Measurements from ENCODE around the gene PLA2G3.
"Not testable (repeated sequence)": the region's sequence is repeated elsewhere in the genome, so short reads cannot be mapped to it uniquely, and the experiment has no call there.

Gene PLA2G3

DNA sequence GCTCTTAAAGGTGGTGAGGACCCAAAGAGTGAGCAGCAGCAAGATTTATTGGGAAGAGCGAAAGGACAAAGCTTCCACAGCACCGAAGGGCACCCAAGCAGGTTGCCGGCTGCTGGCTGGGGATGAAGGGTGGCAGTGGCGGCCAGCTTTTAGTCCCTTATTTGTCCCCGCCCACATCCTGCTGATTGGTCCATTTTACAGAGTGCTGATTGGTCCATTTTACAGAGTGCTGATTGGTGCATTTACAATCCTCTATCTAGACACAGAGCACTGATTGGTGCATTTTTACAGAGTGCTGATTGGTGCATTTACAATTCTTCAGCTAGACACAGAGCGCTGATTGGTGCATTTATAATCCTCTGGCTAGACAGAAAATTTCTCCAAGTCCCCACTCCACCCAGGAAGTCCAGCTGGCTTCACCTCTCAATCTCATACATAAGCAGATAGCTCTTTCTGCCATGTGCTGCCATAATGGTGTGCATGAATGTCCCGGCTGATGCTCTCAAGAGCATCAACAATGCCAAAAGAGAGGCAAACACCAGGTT lies 27.7 kb downstream of the PLA2G3 start:
- DNase-seq (ENCODE audit: low read depth, low spot score); H3K36me3 ChIP-seq (ENCODE audit: control insufficient read depth, insufficient read depth, low read length); H3K4me1 ChIP-seq (ENCODE audit: control insufficient read depth, insufficient read depth, low read length); H3K4me3 ChIP-seq (ENCODE audit: low read length); H3K9me3 ChIP-seq (ENCODE audit: control insufficient read depth, insufficient read depth, low read length); H3K27ac ChIP-seq (ENCODE audit: low read length); H3K27me3 ChIP-seq (ENCODE audit: control insufficient read depth, insufficient read depth, low read length): not testable (repeated sequence)
- WGBS (ENCODE audit: insufficient coverage, insufficient read length) = no CpG with 5 or more reads among the region's 7 CpGs

DNA sequence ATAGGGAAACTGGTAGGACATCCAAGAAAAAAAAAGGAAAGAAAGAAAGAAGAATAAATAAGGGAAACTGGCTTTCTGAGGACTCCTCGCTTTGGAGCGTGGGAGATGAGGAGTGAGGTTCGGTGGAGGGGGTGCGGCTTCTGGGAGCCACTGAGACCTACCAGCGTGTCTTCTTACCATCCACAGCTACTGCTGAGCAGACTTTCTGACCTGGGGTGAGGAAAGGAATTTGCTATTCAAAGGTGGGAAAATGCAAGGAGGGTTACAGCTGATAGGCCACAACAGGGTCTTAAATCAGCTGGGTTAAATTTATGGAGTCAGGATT lies 32.5 kb downstream of the PLA2G3 start:
- no peaks in the 10 kb centered on the region for H3K9me3 ChIP-seq (ENCODE audit: control insufficient read depth, insufficient read depth, low read length)
- no peak overlapping the region for H3K27ac ChIP-seq (ENCODE audit: low read length)
- 0 out of 2 replicates have a peak, but pooled peaks cover 4% of the 10 kb centered on the region for H3K4me1 ChIP-seq (ENCODE audit: control insufficient read depth, insufficient read depth, low read length)
- peak overlapping the region; percentile 43; the same call in 1 of the 2 replicates for H3K4me3 ChIP-seq (ENCODE audit: low read length)
- H3K27me3 ChIP-seq (ENCODE audit: control insufficient read depth, insufficient read depth, low read length) = peaks cover 10% of the 10 kb centered on the region; the same call in 1 of the 2 replicates
- DNase-seq (ENCODE audit: low read depth, low spot score) = no peak
- no peaks in the 10 kb centered on the region for H3K36me3 ChIP-seq (ENCODE audit: control insufficient read depth, insufficient read depth, low read length)
- no CpG with 5 or more reads among the region's 5 CpGs for WGBS (ENCODE audit: insufficient coverage, insufficient read length)

- Histone ChIP-seq H3K36me3 (ENCODE audit: control insufficient read depth, insufficient read depth, low read length) (no peaks in the 10 kb centered on the region), H3K4me1 (ENCODE audit: control insufficient read depth, insufficient read depth, low read length) (0 out of 2 replicates have a peak, but pooled peaks cover 4% of the 10 kb centered on the region), H3K9me3 (ENCODE audit: control insufficient read depth, insufficient read depth, low read length) (no peaks in the 10 kb centered on the region), H3K27me3 (ENCODE audit: control insufficient read depth, insufficient read depth, low read length) (peaks cover 10% of the 10 kb centered on the region; the same call in 1 of the 2 replicates), H3K27ac (ENCODE audit: low read length) (no peak within 1 kb of the TSS), H3K4me3 (ENCODE audit: low read length) (peak within 1 kb of the TSS; percentile 68)
- no CpG with 5 or more reads among the region's 67 CpGs for WGBS (ENCODE audit: insufficient coverage, insufficient read length)
- no peak for DNase-seq (ENCODE audit: low read depth, low spot score)
Measured at GRCh38 chr22:31107178-31107893, 33.0 kb downstream of the PLA2G3 start, which contains the start of gene SELENOM. TSS of gene SELENOM (minus strand) at chr22:31107568. CDS start at chr22:31107505, 63 bp downstream.

GRCh38 chr22:31106731-31107177 lies 33.6 kb downstream of the PLA2G3 start:
- H3K36me3 ChIP-seq (ENCODE audit: control insufficient read depth, insufficient read depth, low read length) = no peaks in the 10 kb centered on the region
- H3K27me3 ChIP-seq (ENCODE audit: control insufficient read depth, insufficient read depth, low read length) = peaks cover 10% of the 10 kb centered on the region; the same call in 1 of the 2 replicates
- H3K27ac ChIP-seq (ENCODE audit: low read length) = no peak overlapping the region
- no peak for DNase-seq (ENCODE audit: low read depth, low spot score)
- H3K9me3 ChIP-seq (ENCODE audit: control insufficient read depth, insufficient read depth, low read length) = no peaks in the 10 kb centered on the region
- WGBS (ENCODE audit: insufficient coverage, insufficient read length) = no CpG with 5 or more reads among the region's 14 CpGs
- peak overlapping the region; percentile 68 for H3K4me3 ChIP-seq (ENCODE audit: low read length)
- 0 out of 2 replicates have a peak, but pooled peaks cover 4% of the 10 kb centered on the region for H3K4me1 ChIP-seq (ENCODE audit: control insufficient read depth, insufficient read depth, low read length)

GRCh38 chr22:31106001-31106571 lies 34.2 kb downstream of the PLA2G3 start:
- H3K27me3 ChIP-seq (ENCODE audit: control insufficient read depth, insufficient read depth, low read length) = peaks cover 10% of the 10 kb centered on the region; the same call in 1 of the 2 replicates
- no peak overlapping the region for H3K4me3 ChIP-seq (ENCODE audit: low read length)
- no CpG with 5 or more reads among the region's 4 CpGs for WGBS (ENCODE audit: insufficient coverage, insufficient read length)
- no peak for DNase-seq (ENCODE audit: low read depth, low spot score)
- H3K36me3 ChIP-seq (ENCODE audit: control insufficient read depth, insufficient read depth, low read length) = no peaks in the 10 kb centered on the region
- H3K27ac ChIP-seq (ENCODE audit: low read length) = no peak overlapping the region
- no peaks in the 10 kb centered on the region for H3K9me3 ChIP-seq (ENCODE audit: control insufficient read depth, insufficient read depth, low read length)
- H3K4me1 ChIP-seq (ENCODE audit: control insufficient read depth, insufficient read depth, low read length) = 0 out of 2 replicates have a peak, but pooled peaks cover 4% of the 10 kb centered on the region

DNA sequence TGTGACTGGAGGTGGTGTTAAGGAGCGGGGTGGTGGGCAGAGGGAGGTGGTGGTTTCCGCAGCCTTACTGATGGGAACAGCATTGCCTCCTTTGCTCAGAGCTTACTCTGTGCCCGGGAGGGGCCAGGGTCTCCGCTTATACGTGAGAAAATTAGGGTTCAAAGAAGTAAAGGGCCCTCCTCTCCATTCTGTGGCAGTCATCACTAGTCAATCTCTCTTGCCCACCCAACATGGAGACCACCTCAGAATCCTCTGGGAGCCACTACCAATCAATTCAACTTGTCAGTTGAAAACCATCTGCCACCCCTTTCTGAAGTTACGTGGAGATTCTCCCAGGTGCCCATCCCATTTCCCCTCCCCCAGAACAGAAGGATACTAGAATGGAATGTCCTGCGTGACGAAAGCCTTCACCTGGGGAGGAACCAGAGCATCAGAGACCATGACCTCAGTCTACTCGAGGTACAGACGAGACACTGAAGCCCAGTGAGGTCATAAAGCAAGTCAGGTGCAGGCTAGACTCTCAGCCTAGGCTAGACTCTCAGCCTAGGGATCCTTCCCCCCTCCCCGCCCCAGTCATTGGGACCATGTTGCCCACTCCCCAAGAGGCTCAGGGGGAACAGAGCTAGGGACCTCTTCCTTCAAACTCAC lies 34.9 kb downstream of the PLA2G3 start:
- H3K9me3 ChIP-seq (ENCODE audit: control insufficient read depth, insufficient read depth, low read length) = no peaks in the 10 kb centered on the region
- H3K4me3 ChIP-seq (ENCODE audit: low read length) = no peak overlapping the region
- peaks cover 10% of the 10 kb centered on the region; the same call in 1 of the 2 replicates for H3K27me3 ChIP-seq (ENCODE audit: control insufficient read depth, insufficient read depth, low read length)
- no peak for DNase-seq (ENCODE audit: low read depth, low spot score)
- H3K27ac ChIP-seq (ENCODE audit: low read length) = no peak overlapping the region
- no CpG with 5 or more reads among the region's 11 CpGs for WGBS (ENCODE audit: insufficient coverage, insufficient read length)
- no peaks in the 10 kb centered on the region for H3K36me3 ChIP-seq (ENCODE audit: control insufficient read depth, insufficient read depth, low read length)
- 0 out of 2 replicates have a peak, but pooled peaks cover 4% of the 10 kb centered on the region for H3K4me1 ChIP-seq (ENCODE audit: control insufficient read depth, insufficient read depth, low read length)

DNA sequence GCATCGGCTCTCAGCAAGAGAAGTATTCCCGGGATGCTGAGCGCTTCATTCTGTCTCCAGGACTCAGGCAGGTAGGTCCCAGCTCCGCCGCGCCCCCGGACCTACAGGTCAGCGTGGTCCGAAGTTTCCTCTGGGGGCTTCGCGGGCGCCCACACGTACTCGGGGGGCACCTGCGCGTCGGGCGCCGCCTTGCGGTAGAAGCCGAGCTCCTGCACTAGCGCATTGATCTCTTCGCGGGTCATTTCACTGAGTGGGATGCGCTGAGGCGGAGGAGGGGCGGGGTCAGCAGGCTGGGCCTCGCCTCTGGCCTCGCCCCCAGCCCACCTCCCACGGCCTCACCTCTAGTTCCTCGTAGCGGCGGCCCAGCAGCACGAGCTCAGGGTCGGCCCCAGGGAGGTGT lies 35.4 kb downstream of the PLA2G3 start:
- H3K4me1 ChIP-seq (ENCODE audit: control insufficient read depth, insufficient read depth, low read length) = 0 out of 2 replicates have a peak, but pooled peaks cover 4% of the 10 kb centered on the region
- no CpG with 5 or more reads among the region's 35 CpGs for WGBS (ENCODE audit: insufficient coverage, insufficient read length)
- DNase-seq (ENCODE audit: low read depth, low spot score) = no peak
- no peak overlapping the region for H3K27ac ChIP-seq (ENCODE audit: low read length)
- no peaks in the 10 kb centered on the region for H3K36me3 ChIP-seq (ENCODE audit: control insufficient read depth, insufficient read depth, low read length)
- no peak overlapping the region for H3K4me3 ChIP-seq (ENCODE audit: low read length)
- H3K9me3 ChIP-seq (ENCODE audit: control insufficient read depth, insufficient read depth, low read length) = no peaks in the 10 kb centered on the region
- H3K27me3 ChIP-seq (ENCODE audit: control insufficient read depth, insufficient read depth, low read length) = peaks cover 10% of the 10 kb centered on the region; the same call in 1 of the 2 replicates

GRCh38 chr22:31103899-31104694 lies 36.2 kb downstream of the PLA2G3 start:
- no peak for DNase-seq (ENCODE audit: low read depth, low spot score)

GRCh38 chr22:31103111-31103510 lies 37.2 kb downstream of the PLA2G3 start:
- H3K36me3 ChIP-seq (ENCODE audit: control insufficient read depth, insufficient read depth, low read length) = no peaks in the 10 kb centered on the region
- no peak overlapping the region for H3K4me3 ChIP-seq (ENCODE audit: low read length)
- H3K9me3 ChIP-seq (ENCODE audit: control insufficient read depth, insufficient read depth, low read length) = no peaks in the 10 kb centered on the region
- H3K4me1 ChIP-seq (ENCODE audit: control insufficient read depth, insufficient read depth, low read length) = peaks cover 7% of the 10 kb centered on the region
- peaks cover 10% of the 10 kb centered on the region; the same call in 1 of the 2 replicates for H3K27me3 ChIP-seq (ENCODE audit: control insufficient read depth, insufficient read depth, low read length)
- no peak overlapping the region for H3K27ac ChIP-seq (ENCODE audit: low read length)
- DNase-seq (ENCODE audit: low read depth, low spot score) = no peak
- WGBS (ENCODE audit: insufficient coverage, insufficient read length) = no CpG with 5 or more reads among the region's 2 CpGs

More at GRCh38 chr22:31103899-31104694, 36.2 kb downstream of the PLA2G3 start:
- no peak overlapping the region for H3K4me3 ChIP-seq (ENCODE audit: low read length)
- H3K27me3 ChIP-seq (ENCODE audit: control insufficient read depth, insufficient read depth, low read length) = peaks cover 10% of the 10 kb centered on the region; the same call in 1 of the 2 replicates
- no peak overlapping the region for H3K27ac ChIP-seq (ENCODE audit: low read length)
- no CpG with 5 or more reads among the region's 33 CpGs for WGBS (ENCODE audit: insufficient coverage, insufficient read length)
- no peaks in the 10 kb centered on the region for H3K9me3 ChIP-seq (ENCODE audit: control insufficient read depth, insufficient read depth, low read length)
- H3K36me3 ChIP-seq (ENCODE audit: control insufficient read depth, insufficient read depth, low read length) = no peaks in the 10 kb centered on the region
- H3K4me1 ChIP-seq (ENCODE audit: control insufficient read depth, insufficient read depth, low read length) = peaks cover 4% of the 10 kb centered on the region; the same call in 1 of the 2 replicates
